Muscle of back (tissue), 13 donors: Measurements from ENCODE around the gene TLR6. TPM values are rescaled to one million over a fixed set of nuclear protein-coding genes. Genes with fewer than 3 reads are reported as not detected.

ENCODE experiments used
- DNase-seq, 3 donors: peaks; one replicate each; pipeline versions ENCODE4 v3.0.0 to v3.0.0-alpha.2; 2013
- long read RNA-seq, 9 donors: transcript quantifications; one replicate each; lab custom pipeline, GENCODE V29; 2026
- polyA plus RNA-seq, 10 donors: library from polyadenylated mRNA; unstranded; fragments of 120-200 nt; gene quantifications; one replicate each; pipeline ENCODE4 v1.2.1, GENCODE V29; 2013; ENCODE audit not compliant: insufficient read length in 10 of 10

The TLR6 gene
- 1 to 10 TPM in 6 of 10 donors, under 1 TPM in 4; 0.70 to 2.1 (median 1.0) TPM for polyA plus RNA-seq
- long read RNA-seq, donor 1 = 0 reads
- long read RNA-seq, donor 2 = 0 reads
- long read RNA-seq, donor 3 = 0 reads
- long read RNA-seq, donor 4 = 0 reads
- long read RNA-seq, donor 5 = 0 reads
- long read RNA-seq, donor 6 = 0 reads
- long read RNA-seq, donor 7 = 0 reads
- long read RNA-seq, donor 8 = 0 reads
- long read RNA-seq, donor 9 = 0 reads

GRCh38 chr4:38856524-38857337 is at the start of gene TLR6:
Gene TLR6, minus strand, starts transcription at chr4:38856817. Its CDS starts 27,344 bp downstream, at chr4:38829473.
- DNase-seq = peak in 1 of 3 donors; percentile 69

GRCh38 chr4:38905652-38906385 is 49.2 kb upstream of the TLR6 start:
- DNase-seq = no peak

GRCh38 chr4:38904682-38905081 is 48.1 kb upstream of the TLR6 start:
- no peak for DNase-seq

- no peak for DNase-seq
Measured at GRCh38 chr4:38904090-38904666, 47.6 kb upstream of the TLR6 start.

GRCh38 chr4:38902695-38903094 is 46.1 kb upstream of the TLR6 start:
- DNase-seq = peak in 2 of 3 donors; percentile 15 to 34

GRCh38 chr4:38902221-38902620 is 45.6 kb upstream of the TLR6 start:
- no peak for DNase-seq

- DNase-seq = no peak
Measured at GRCh38 chr4:38898245-38898644, 41.6 kb upstream of the TLR6 start.

- DNase-seq = no peak
Measured at GRCh38 chr4:38896940-38897339, 40.3 kb upstream of the TLR6 start.

- no peak for DNase-seq
Measured at GRCh38 chr4:38894322-38894982, 37.8 kb upstream of the TLR6 start.

- DNase-seq = no peak
Measured at GRCh38 chr4:38891051-38891983, 34.7 kb upstream of the TLR6 start.

- peak in 2 of 3 donors; percentile 42 to 75 for DNase-seq
Measured at GRCh38 chr4:38889143-38889542, 32.5 kb upstream of the TLR6 start.

GRCh38 chr4:38884254-38884653 is 27.6 kb upstream of the TLR6 start:
- DNase-seq = no peak

GRCh38 chr4:38876636-38877035 is 20.0 kb upstream of the TLR6 start:
- DNase-seq = no peak

- DNase-seq = no peak
Measured at GRCh38 chr4:38873290-38873944, 16.8 kb upstream of the TLR6 start.

- no peak for DNase-seq
Measured at GRCh38 chr4:38872620-38873019, 16.0 kb upstream of the TLR6 start.

GRCh38 chr4:38871593-38871992 is 15.0 kb upstream of the TLR6 start:
- DNase-seq = no peak

- peak in 1 of 3 donors; percentile 30 for DNase-seq
Measured at GRCh38 chr4:38870098-38870808, 13.6 kb upstream of the TLR6 start.

- no peak for DNase-seq
Measured at GRCh38 chr4:38869511-38869910, 12.9 kb upstream of the TLR6 start.
